Measurements from ENCODE around the gene PREPL.

The PREPL gene

DNA sequence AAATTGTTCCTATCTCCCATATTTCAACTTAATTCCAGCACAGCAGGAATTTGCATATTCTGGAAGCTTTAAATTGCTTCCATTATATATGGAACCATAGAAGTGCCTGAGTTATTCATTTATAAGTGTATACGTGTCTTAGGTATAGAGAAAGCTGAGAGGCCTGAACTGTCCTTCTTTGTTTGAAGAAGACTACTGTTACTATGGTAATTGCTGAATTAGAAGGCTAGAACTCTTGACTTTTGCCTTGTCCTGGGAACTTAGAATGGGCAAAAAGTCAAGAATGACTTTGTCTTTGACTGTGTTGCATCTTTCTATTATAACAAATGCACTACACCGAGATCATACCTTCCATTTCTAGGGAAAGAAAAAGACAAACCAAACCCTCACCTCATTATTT lies 16.2 kb upstream of the PREPL start:
- no peak for TF ChIP-seq EZH2 (IDR thresholded peaks at IDR 0.05; ENCODE audit: borderline replicate concordance, low read length)
- TF ChIP-seq, protein P1, sequence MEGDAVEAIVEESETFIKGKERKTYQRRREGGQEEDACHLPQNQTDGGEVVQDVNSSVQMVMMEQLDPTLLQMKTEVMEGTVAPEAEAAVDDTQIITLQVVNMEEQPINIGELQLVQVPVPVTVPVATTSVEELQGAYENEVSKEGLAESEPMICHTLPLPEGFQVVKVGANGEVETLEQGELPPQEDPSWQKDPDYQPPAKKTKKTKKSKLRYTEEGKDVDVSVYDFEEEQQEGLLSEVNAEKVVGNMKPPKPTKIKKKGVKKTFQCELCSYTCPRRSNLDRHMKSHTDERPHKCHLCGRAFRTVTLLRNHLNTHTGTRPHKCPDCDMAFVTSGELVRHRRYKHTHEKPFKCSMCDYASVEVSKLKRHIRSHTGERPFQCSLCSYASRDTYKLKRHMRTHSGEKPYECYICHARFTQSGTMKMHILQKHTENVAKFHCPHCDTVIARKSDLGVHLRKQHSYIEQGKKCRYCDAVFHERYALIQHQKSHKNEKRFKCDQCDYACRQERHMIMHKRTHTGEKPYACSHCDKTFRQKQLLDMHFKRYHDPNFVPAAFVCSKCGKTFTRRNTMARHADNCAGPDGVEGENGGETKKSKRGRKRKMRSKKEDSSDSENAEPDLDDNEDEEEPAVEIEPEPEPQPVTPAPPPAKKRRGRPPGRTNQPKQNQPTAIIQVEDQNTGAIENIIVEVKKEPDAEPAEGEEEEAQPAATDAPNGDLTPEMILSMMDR (IDR thresholded peaks at IDR 0.05; ENCODE audit: low read length): no peak
- H3K27me3 ChIP-seq (ENCODE audit: insufficient read depth, low read length): no peaks in the 10 kb centered on the region
- no peak overlapping the region for H3K27ac ChIP-seq (ENCODE audit: low read depth, low read length, poor library complexity, severe bottlenecking)
- H3K4me3 ChIP-seq (ENCODE audit: low read depth, low read length, poor library complexity, severe bottlenecking): no peak overlapping the region
- no peaks in the 10 kb centered on the region for H3K9me3 ChIP-seq (ENCODE audit: low read length)
- H3K79me2 ChIP-seq (ENCODE audit: insufficient read depth, low read length): no peaks in the 10 kb centered on the region; the same call in 1 of the 2 replicates
- no peaks in the 10 kb centered on the region for H3K4me1 ChIP-seq (ENCODE audit: insufficient read depth, low read length, severe bottlenecking)
- H3K9me2 ChIP-seq (ENCODE audit: low read depth, low read length): no peaks in the 10 kb centered on the region
- H3K36me3 ChIP-seq (ENCODE audit: insufficient read depth, low read length): peaks cover 32% of the 10 kb centered on the region
- no peak overlapping the region for H3K9ac ChIP-seq (ENCODE audit: low read length)
- no peak overlapping the region for H3K4me2 ChIP-seq (ENCODE audit: low read length)
- no peaks in the 10 kb centered on the region for H3F3A ChIP-seq (ENCODE audit: insufficient read depth, low read length)
- no peak overlapping the region for H2AFZ ChIP-seq (ENCODE audit: low read length)
- no peaks in the 10 kb centered on the region for H4K20me1 ChIP-seq (ENCODE audit: insufficient read depth, low read length)

DNA sequence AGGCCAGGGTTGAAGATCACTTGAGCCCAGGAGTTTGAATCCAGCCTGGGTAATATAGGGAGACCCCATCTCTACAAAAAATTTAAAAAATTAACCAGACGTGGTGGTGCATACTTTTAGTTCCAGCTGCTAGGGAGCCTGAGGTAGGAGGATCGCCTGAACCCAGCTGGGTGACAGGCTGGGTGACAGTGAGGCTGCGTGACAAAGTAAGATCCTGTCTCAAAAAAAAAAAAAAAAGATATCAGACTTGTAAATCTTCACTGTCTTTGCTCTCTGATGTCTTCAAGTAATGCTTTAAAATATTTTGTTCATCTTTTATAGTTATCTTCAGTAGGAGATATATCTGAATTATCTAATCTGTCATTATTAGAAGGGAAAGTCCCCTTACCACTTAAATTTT lies 11.0 kb upstream of the PREPL start:
- peaks cover 24% of the 10 kb centered on the region for H3K79me2 ChIP-seq (ENCODE audit: insufficient read depth, low read length)
- H3K27ac ChIP-seq (ENCODE audit: low read depth, low read length, poor library complexity, severe bottlenecking): no peak overlapping the region

DNA sequence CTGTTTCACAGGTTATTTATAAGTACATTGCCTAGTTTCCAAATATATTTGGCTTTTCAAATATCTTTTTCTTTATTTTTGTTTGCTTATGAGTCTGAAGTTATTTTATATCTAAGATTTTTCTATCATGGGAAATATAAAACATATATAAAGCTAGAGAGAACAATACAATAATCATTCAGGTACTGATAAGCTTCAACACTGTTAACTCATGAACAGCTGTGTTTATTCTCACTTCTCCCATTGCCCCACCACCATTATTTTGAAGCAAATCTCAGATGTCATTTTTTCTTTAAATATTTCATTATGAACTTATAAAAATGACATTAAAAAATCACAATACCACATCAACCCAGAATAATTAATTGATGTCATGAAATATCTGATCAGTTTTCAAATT lies 10.2 kb upstream of the PREPL start:
- Histone ChIP-seq H3K4me1 (ENCODE audit: insufficient read depth, low read length, severe bottlenecking) (no peaks in the 10 kb centered on the region), H4K20me1 (ENCODE audit: insufficient read depth, low read length) (no peaks in the 10 kb centered on the region), H3K9ac (ENCODE audit: low read length) (no peak overlapping the region), H3K36me3 (ENCODE audit: insufficient read depth, low read length) (peaks cover 14% of the 10 kb centered on the region; the same call in 1 of the 2 replicates), H3F3A (ENCODE audit: insufficient read depth, low read length) (no peaks in the 10 kb centered on the region), H3K27ac (ENCODE audit: low read depth, low read length, poor library complexity, severe bottlenecking) (no peak overlapping the region), H3K4me2 (ENCODE audit: low read length) (no peak overlapping the region), H3K27me3 (ENCODE audit: insufficient read depth, low read length) (no peaks in the 10 kb centered on the region), H2AFZ (ENCODE audit: low read length) (no peak overlapping the region), H3K79me2 (ENCODE audit: insufficient read depth, low read length) (peaks cover 28% of the 10 kb centered on the region), H3K9me2 (ENCODE audit: low read depth, low read length) (no peaks in the 10 kb centered on the region), H3K4me3 (ENCODE audit: low read depth, low read length, poor library complexity, severe bottlenecking) (no peak overlapping the region), H3K9me3 (ENCODE audit: low read length) (no peaks in the 10 kb centered on the region)
- TF ChIP-seq, protein P1 (IDR thresholded peaks at IDR 0.05; ENCODE audit: low read length): no peak
- TF ChIP-seq EZH2 (IDR thresholded peaks at IDR 0.05; ENCODE audit: borderline replicate concordance, low read length): no peak

More for the DNA sequence above, 11.0 kb upstream of the PREPL start:
- H3K4me2 ChIP-seq (ENCODE audit: low read length): no peak overlapping the region
- no peak for TF ChIP-seq EZH2 (IDR thresholded peaks at IDR 0.05; ENCODE audit: borderline replicate concordance, low read length)
- TF ChIP-seq, protein P1 (IDR thresholded peaks at IDR 0.05; ENCODE audit: low read length): no peak
- H2AFZ ChIP-seq (ENCODE audit: low read length): no peak overlapping the region
- H3K36me3 ChIP-seq (ENCODE audit: insufficient read depth, low read length): peaks cover 15% of the 10 kb centered on the region; the same call in 1 of the 2 replicates
- no peaks in the 10 kb centered on the region for H3F3A ChIP-seq (ENCODE audit: insufficient read depth, low read length)
- H3K4me1 ChIP-seq (ENCODE audit: insufficient read depth, low read length, severe bottlenecking): no peaks in the 10 kb centered on the region
- H3K9me2 ChIP-seq (ENCODE audit: low read depth, low read length): no peaks in the 10 kb centered on the region
- H3K27me3 ChIP-seq (ENCODE audit: insufficient read depth, low read length): no peaks in the 10 kb centered on the region
- no peak overlapping the region for H3K4me3 ChIP-seq (ENCODE audit: low read depth, low read length, poor library complexity, severe bottlenecking)
- no peaks in the 10 kb centered on the region for H3K9me3 ChIP-seq (ENCODE audit: low read length)
- H3K9ac ChIP-seq (ENCODE audit: low read length): no peak overlapping the region
- H4K20me1 ChIP-seq (ENCODE audit: insufficient read depth, low read length): no peaks in the 10 kb centered on the region

Data from OCI-LY1 (cell line).